Measurements from ENCODE around the gene HRH3. TPM values are rescaled to one million over a fixed set of nuclear protein-coding genes. Genes with fewer than 3 reads are reported as not detected.

HRH3 gene
- total RNA-seq, 1 experiment from 2014 or later, result not detected

GRCh38 chr20:62228982-62229545 lies 9.0 kb upstream of the HRH3 start:
- Mint-ChIP-seq H3K9me3 (ENCODE audit: unreplicated experiment) (no peaks in the 10 kb centered on the region), H3K4me1 (ENCODE audit: insufficient read depth, unreplicated experiment) (no peaks in the 10 kb centered on the region), H3K27me3 (ENCODE audit: insufficient read depth, unreplicated experiment) (peaks cover 30% of the 10 kb centered on the region), H3K27ac (ENCODE audit: low read depth, unreplicated experiment) (no peak overlapping the region), H3K36me3 (ENCODE audit: insufficient read depth, unreplicated experiment) (no peaks in the 10 kb centered on the region), H3K4me3 (ENCODE audit: unreplicated experiment) (no peak overlapping the region)
- BruUV-seq (replicated peaks), result no TSS peak
- POLR2A ChIA-PET, result no interaction called here
- no peak for DNase-seq (ENCODE audit: unreplicated experiment)
- intact Hi-C loops (cut with micrococcal nuclease), result no loop called here
- CTCF ChIA-PET, result no interaction called here
- no peak for TF ChIP-seq CTCF (IDR thresholded peaks at IDR 0.05; ENCODE audit: unreplicated experiment)

- no peaks in the 10 kb centered on the region for H3K9me3 Mint-ChIP-seq (ENCODE audit: unreplicated experiment)
- ChIA-PET CTCF (no interaction called here), POLR2A (no interaction called here)
- no peak for DNase-seq (ENCODE audit: unreplicated experiment)
- no peak for TF ChIP-seq CTCF (IDR thresholded peaks at IDR 0.05; ENCODE audit: unreplicated experiment)
- peaks cover 38% of the 10 kb centered on the region for H3K27me3 Mint-ChIP-seq (ENCODE audit: insufficient read depth, unreplicated experiment)
- H3K36me3 Mint-ChIP-seq (ENCODE audit: insufficient read depth, unreplicated experiment), result no peaks in the 10 kb centered on the region
- H3K27ac Mint-ChIP-seq (ENCODE audit: low read depth, unreplicated experiment), result no peak overlapping the region
- no peaks in the 10 kb centered on the region for H3K4me1 Mint-ChIP-seq (ENCODE audit: insufficient read depth, unreplicated experiment)
- intact Hi-C loops (cut with micrococcal nuclease), result no loop called here
- BruUV-seq (replicated peaks), result no TSS peak
- H3K4me3 Mint-ChIP-seq (ENCODE audit: unreplicated experiment), result no peak overlapping the region
Observed at GRCh38 chr20:62227977-62228958, 8.2 kb upstream of the HRH3 start.

- peaks cover 45% of the 10 kb centered on the region for H3K27me3 Mint-ChIP-seq (ENCODE audit: insufficient read depth, unreplicated experiment)
- intact Hi-C loops (cut with micrococcal nuclease), result no loop called here
- BruUV-seq (replicated peaks), result no TSS peak
Observed at GRCh38 chr20:62227591-62227976, 7.5 kb upstream of the HRH3 start.

More at GRCh38 chr20:62227591-62227976, 7.5 kb upstream of the HRH3 start:
- no peak for DNase-seq (ENCODE audit: unreplicated experiment)
- no peaks in the 10 kb centered on the region for H3K36me3 Mint-ChIP-seq (ENCODE audit: insufficient read depth, unreplicated experiment)
- no peak overlapping the region for H3K27ac Mint-ChIP-seq (ENCODE audit: low read depth, unreplicated experiment)
- CTCF ChIA-PET, result no interaction called here
- POLR2A ChIA-PET, result no interaction called here
- no peaks in the 10 kb centered on the region for H3K4me1 Mint-ChIP-seq (ENCODE audit: insufficient read depth, unreplicated experiment)
- H3K9me3 Mint-ChIP-seq (ENCODE audit: unreplicated experiment), result no peaks in the 10 kb centered on the region
- H3K4me3 Mint-ChIP-seq (ENCODE audit: unreplicated experiment), result no peak overlapping the region
- TF ChIP-seq CTCF (IDR thresholded peaks at IDR 0.05; ENCODE audit: unreplicated experiment), result no peak
